Activated CD4-positive, alpha-beta T cell treated with anti-CD3 and anti-CD28 coated beads for 48 hours (primary cell): Measurements from ENCODE around the gene HOXD4.

ENCODE experiments used
- DNase-seq: peaks from one replicate; pipeline ENCODE4 v3.0.0-alpha.2; 2020

The HOXD4 gene

DNA sequence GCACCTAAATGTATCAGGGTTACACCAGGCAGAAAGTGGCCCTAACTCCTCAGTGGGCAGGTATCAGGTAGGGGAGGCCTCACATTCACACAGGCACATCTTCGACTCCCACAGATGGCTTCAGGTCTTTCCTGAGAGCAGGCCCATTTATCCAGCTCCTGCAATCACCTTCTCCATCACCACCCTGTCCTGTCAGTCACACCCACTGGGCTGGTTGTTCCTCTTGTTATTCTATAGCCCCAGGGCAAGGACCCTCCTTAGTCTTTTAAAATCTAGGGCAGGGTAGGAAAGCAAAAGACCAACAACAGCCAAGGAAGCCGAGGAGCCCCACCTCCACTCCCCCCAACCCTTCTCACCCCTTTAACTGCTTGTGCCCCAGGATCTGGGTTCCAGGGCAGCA, 9.1 kb upstream of the HOXD4 start:
- no peak for DNase-seq

DNA sequence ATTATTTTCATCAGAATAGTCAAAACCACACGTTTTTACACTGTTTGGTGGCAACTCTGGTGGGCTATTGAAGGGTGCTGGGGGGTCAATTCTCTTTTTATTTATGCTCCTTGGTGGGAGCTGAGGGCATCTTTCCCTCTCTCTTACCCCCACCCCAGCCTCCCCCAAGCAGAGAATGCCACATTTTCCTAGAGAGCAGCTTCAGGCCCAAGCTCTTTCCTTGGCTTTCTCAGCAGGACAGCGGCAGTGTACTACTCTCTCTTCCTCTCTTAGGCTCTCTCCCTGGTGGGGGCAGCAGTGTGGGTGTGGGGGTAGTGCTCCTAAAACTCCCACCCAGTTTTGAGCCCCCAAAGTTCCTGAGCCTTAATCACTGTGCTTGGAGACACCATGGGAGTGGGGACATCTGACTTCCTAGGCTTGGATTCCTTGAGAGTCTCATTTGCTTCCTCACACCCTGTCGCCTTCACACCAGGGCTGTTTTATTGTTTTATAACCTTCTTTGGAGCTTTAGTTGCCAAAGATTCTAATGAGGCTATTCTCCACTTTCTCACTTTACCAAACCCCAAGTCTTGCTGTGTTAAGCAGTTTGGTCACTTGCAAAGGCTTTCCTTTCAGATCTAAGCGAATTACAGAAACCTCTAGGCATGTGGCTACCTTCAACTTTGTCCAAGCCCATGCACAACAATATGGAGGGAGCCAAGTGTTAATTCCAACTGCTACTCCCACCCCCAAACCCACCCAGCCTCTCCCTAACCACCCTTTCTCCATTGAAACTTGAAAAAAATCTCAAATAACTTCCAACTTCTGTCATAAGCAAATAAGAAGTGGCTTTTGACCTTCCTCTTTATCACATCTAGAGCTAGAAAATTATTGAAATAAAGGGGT, 6.0 kb upstream of the HOXD4 start:
- DNase-seq: no peak

DNA sequence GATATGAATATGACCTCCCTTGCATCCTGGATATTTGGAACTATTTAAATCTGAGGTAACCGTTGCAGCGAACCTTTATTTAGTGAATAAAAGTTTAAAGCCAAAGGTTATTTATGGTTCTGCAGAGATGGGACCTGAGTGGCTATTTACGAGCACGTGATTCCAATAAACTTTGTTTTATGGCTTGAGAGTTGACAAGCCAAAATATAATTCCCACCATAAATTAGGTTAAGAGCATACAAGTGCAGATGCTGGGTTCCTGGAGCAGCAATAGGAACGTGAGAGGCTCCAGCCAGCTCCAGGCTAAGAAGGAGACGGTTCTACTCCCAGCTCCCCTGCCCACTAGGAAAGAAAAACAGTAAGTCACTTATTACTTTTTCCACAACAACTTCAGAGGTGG, 5.2 kb upstream of the HOXD4 start:
- DNase-seq: no peak

DNA sequence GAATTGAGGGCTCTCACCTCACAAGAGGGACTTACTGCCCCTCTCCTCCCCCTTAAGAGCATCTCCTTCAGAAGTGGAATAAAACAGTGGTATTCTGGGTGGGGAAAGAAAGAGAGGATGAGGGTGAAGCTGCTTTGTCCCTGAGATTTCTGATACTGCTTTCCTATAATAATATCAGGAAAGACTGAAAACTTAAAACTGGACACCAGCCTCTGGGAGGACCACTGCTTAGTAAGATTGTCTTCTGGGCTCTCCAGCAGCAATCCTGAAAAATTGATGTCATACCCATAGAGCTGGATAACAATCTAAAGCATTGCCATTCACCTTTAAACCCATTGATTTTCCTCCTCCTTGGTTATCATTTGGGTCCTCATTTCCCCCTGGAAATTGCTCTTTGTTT, 4.7 kb upstream of the HOXD4 start:
- DNase-seq: no peak

DNA sequence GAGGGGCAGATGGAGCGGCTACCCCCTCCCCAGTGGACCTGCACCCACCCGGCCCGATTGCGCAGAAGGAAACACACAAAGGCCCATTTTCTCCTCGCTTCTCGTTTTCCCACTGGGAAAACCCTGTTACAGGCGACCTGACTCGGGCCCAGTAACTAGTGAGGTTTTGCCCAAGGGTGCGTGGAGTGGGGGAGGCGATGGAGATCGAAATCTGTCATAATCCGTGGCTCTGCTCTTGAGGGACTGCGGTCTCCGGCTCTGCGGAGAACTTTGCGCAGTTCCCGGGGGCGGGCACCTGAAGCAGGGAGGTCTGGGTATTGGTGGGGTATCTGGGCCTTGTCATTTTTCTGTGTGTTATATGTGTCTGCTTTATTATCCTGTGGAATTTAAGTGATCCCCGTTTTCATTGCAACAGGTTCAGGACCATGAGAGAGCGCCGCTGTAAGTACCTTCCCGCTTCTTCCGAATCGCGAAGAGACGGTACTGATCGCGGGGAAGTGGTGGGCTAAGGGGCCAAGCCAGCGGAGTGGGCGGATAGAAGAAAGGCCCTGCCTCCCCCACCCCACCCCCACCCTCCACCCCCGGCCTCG, 4.0 kb upstream of the HOXD4 start:
- no peak for DNase-seq

DNA sequence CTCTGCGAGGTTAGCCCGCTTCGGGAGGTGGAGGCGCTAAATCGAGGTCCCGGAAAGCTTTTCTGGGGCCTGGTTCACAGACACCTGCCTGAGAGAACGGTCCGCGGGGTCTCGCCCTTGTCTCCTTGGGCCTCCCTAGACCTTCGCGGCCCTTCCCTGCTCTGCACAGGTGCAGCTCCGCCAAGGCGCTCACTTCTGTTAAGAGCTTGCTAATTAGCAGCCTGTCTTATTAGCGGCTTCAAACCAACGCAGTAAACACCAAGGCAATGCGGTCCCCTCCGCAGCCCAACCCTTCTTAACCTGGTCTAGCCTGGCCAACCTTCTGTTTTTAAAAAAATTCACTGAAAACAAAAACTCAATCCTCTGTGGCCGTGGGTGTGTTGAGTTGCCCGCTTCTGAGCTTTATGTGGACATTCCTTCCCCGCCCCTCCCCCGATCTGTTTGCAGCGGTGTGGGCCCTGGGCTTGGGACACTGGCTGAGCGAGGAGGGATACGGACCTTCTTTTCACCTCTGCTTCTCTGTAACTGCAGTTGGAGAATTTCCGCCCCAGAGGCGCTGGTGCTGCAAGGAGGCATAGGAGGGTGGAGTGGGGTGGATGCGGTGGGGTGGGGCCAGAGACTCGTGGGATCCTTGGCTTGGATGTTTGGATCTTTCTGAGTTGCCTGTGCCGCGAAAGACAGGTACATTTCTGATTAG, 3.4 kb upstream of the HOXD4 start:
- no peak for DNase-seq

DNA sequence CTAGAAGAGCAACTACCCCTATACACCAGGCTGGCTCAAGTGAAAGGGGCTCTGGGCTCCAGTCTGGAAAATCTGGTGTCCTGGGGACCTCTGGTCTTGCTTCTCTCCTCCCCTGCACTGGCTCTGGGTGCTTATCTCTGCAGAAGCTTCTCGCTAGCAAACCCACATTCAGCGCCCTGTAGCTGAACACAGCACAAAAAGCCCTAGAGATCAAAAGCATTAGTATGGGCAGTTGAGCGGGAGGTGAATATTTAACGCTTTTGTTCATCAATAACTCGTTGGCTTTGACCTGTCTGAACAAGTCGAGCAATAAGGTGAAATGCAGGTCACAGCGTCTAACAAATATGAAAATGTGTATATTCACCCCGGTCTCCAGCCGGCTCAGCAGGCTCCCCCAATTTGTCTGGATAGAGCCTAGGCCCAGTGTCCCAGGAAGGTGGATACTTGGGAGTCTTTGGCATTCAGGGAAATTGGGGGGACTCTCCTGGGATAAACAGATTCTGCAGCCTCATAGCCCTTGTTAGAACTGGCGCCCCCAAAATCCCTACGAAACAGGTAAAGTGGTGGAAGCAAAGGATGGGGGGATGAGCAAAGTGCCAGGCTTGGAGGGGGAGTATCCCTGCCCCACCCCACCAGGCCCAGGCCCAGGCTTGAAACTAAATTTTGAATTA, 2.5 kb upstream of the HOXD4 start:
- no peak for DNase-seq

DNA sequence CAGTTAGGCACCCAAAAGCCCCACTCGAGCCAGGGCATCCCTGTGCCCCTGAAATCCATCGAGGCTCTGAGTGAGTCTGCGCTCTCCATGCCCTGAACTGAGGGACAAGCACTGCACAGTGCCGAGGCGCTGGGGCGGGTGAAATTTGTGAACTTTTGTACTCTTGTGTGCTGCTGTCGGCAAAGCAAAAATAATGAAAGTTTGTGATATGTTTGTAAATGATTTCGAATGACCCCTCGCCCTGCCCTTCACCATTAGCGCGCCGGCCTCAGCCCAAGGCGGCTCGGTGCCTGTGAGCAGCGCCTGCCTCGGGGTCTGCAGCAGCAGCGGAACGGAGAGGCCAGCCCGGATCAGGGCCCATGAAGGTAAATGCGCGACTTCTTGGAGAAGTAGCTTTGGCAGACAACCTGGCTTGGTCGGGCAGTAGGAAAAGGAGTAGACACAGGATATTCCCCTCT, 1.8 kb upstream of the HOXD4 start:
- DNase-seq: no peak

DNA sequence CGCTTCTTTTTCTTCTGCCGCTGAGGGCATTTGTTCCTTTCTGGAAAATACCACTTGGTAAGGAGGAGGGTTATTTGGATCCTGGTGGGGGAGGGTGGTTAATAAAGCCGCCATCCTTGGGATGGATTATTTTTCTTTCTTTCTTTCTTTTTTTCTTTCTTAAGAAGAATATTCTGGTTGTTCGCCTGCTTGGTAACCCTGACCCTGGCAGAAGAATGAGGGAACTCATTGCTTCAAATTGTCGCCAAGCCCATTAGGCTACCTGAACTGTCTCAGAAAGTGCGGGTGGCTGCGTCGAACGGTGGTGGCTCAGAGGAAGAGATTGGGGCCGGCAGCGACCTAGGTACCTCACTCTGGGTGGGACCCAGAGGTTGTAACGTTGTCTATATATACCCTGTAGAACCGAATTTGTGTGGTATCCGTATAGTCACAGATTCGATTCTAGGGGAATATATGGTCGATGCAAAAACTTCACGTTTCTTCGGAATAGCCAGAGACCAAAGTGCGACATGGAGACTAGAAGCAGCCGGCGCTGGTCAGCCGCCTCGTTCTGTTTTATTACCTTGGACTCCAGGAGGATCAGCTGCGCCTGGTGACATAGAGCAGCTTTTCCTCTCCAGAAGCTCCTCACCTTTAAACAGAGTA, 1.3 kb upstream of the HOXD4 start:
- DNase-seq: no peak

DNA sequence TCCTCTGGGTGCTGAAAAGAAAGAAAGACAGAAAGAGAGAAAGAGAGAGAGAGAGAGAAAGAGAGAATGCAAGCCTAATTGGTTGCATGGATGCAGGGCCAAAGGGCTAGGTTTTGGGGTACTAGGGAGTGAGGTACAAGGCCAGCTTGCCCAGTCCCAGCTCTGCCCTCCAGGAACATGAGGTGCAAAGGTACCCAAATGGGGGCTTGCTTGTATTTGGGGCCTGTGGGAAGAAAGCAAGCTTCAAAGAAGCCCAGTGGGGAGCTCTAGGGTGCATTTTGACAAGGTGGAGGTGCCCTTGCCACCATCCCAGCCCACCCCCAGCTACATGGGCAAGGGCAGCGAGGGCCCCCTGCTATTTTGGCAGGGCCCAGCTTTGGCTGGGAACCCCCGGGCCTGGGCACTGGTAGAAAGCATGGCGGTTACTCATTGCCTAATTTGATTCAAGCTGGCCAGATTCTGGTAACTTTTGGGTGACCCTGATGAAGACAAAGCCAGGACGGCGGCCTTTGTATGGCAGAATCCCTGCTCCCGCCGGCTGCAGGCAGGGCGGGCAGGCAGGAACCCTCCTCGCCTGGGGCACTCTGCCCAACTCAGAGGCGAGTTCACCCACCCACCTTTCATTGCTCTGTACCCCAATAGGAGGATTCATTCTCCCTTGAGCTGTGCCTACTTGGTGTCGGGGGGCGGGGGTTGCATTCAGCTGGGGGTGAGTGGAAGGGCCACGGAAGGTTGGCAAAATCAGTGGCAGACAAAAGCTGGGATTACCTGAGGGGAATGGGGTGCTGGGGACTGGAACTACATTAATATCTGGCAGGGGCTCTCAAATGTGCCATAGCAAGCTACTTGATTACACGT, 537 bp upstream of the HOXD4 start:
- no peak for DNase-seq

DNA sequence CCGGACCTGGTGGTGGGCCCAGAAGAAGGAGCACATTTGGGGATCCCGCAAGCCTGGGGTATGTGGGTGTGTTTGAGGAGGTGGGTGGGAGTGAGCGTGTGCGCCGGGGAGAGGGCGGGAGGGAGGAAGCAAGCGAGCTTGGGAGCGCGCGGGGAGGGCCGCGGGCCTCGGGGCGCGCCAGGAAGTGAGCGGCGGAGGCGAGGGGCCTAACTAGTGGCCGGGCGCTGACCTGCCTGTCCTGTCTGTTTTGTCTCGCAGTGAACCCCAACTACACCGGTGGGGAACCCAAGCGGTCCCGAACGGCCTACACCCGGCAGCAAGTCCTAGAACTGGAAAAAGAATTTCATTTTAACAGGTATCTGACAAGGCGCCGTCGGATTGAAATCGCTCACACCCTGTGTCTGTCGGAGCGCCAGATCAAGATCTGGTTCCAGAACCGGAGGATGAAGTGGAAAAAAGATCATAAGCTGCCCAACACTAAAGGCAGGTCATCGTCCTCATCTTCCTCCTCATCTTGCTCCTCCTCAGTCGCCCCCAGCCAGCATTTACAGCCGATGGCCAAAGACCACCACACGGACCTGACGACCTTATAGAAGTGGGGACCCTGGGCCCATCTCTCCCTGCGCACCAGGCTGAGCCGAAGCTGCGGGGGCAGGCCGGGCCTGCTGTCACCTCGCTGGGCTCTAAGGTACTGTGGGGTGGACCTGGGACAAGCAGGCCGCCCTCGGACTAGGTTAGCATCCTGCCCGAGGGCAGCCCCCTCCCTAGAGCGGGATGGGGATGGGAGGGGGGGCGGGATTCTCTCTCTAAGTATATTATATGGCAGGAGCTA, 1.2 kb downstream of the HOXD4 start:
- DNase-seq: no peak

DNA sequence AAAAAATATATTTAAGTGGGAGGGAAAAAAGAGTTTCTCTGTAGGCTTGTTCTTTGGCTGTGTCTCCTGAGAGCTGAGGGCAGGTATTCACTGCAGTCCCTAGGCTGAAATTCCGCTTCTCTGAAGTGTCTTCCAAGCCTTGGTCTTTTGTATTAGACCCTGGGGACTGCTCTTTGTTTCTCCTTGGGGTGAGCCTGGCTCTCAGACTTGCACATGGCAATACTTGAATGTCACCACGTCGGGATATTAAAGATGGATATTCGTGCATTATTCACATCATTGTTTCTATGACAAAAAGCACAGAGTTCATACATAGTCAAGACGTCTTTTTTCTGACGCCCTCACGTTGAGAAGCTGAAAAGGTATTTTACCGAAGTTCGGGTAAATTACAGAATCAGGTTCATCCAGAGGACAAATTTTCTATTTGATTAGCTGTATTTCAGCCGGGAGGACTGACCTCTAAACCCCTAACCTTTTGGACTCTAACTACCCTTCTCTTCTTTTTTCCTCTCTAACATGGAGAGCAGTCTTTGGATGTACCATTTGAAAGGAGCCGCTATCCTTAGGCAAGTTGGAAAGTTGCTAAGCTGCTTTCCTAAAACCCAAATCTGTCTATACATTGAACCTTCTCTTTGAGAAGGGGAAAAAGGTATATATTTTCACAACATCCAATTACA, 3.4 kb downstream of the HOXD4 start:
- DNase-seq: no peak

DNA sequence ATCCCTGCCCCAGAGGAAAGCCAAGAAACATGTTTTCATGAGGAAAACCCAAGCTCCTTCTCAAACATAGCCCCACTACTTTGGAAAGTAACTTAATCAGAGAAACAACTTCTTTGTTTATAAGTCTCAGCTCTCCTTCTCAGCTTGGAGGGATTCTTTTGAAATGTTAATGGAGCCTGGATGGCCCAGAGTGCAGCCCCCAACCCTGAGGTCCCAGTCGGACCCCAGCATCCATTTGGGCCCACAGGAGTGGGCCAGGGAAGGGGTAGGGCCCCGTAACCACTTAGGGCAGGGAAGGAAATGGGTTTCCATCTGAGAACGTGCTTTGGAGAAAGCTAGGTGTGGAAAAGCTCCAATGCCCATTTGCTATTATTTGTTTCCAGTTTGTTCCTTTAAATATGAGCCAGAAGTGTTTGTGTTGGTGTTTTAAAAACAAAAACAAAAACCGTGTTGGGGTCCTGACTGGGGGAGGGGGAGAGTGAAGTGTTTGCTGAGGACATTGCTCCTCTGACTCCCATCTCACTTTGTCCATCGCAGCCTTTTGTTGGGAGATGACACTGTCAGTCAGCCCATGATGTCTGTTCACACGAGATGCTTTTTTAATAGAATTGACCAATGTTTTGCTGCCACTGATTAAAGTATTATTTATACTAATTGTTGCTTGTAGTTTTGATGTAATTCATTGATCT, 4.2 kb downstream of the HOXD4 start:
- no peak for DNase-seq

DNA sequence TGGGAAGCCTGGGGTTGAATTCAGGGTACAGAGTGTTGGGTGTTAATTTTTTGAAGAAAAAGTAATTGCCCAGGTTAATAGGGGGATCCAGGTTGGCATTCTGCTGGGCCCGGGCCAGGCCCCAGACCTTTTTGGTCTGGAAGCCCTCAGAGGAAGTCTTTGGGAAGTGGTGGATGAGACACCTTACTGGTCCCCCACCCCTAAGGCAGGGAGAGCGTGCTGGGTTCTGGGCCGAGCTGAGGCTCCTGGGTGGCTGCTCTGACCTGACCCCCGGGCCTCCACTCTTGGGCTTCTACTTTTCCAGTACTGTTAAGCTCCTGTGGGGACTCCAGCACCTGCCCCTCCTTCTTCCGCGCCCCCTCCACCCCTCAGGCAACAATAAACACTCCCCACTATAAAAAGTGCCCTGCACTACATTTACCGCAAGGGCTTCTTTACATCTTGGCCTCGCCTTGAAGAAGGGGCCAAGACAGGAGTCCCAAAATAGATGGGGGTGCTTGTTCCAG, 5.0 kb downstream of the HOXD4 start:
- DNase-seq: no peak

DNA sequence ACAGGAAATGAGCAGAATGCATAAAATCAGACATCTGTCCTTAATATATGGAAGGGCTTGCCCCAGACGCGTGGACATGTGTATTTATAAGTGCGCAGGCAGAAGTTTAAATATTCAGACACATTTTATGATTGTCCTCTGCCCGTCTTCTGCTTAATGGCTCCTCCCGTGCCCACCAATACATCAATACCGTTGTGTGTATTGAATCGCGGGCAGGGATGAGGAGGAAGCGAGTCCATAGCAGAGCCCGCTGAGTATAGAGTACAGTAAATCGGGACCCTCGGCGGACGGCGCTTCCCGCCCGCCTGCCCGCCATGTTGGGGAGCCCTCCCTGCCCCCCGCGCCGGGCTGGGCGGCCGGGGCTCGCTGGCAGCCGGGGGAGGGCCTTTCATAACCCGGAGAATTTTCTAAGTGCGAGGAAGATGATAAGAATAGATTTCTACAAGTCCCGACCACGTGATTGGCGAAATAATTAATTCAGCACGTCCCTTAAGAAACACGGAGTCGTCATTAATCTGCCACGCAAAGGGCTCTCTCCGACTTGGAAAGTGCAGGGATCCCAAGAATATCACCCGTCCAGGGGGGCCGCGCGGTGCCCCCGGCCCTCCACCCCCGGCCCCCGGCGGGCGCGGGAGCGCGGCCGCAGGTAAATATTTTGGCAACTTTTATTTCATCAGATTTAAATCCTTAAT, 5.6 kb downstream of the HOXD4 start, which contains the start of gene HOXD3:
Gene HOXD3 (plus strand): TSS at position 501 of the 692 bp plus-strand sequence. CDS start 11,808 bp downstream, outside the sequence.
- no peak for DNase-seq

DNA sequence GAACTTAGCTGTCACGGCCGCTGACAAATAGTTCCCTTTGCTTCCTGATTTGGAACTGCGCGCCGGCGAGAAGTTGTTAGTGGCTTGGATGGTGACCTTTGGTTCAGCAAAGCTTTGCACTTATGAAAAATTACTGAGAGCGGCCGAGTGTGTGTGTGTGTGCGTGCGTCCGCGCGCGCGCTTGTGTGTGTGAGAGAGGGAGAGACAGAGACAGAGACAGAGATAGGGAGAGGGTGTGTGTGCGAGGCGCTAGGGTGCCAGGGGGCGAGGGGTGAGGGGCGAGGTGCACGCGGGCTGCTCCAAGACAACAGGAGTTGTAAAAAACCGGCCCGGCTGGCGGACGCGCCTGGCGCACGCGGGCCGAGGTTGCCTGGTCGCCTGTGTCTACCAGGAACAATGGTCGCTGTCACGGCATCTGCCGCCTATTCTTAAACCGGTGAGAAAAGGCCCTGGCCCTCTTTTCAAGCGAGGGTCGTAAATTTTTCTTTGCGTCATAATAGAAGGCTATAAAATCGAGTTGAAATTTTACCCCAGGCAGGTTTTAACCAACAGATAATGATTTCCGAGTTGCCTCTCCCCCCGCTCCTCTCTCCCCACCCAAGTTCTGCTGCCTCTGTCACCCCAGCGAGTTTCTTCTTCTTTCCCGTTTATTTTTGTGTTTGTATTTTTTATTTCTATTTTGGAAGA, 6.3 kb downstream of the HOXD4 start:
- DNase-seq: no peak

DNA sequence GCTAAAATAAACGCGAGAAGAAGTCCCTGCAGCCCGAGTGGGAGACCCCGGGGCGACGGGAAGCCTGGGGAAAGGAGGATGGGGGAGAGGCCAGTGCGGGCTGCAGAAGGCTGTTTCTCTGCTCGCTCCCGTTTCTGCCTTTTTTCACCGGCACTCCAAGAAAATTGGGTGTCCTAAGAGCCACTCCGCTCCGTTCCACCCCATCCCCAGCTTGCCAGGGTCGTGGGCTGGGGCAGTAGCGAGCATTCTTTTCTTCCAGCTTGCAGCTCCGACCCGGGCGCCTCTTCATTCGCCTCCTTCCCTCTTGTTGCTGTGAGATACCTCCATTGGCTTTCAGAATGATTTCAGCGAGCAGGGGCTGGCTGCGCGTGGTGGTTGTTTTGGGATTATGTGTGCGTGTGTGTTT, 6.8 kb downstream of the HOXD4 start:
- no peak for DNase-seq
